ENCODE results near the gene MAPKAPK3.

- TF ChIP-seq CTCF (IDR thresholded peaks at IDR 0.05; ENCODE audit: poor library complexity, severe bottlenecking) (no peak), REST (IDR thresholded peaks at IDR 0.05; ENCODE audit: borderline replicate concordance) (no peak), POLR2AphosphoS5 (IDR thresholded peaks at IDR 0.05) (no peak), EZH2 (IDR thresholded peaks at IDR 0.05; ENCODE audit: borderline replicate concordance, insufficient read depth, low read length, poor library complexity, severe bottlenecking) (no peak), TAF1 (IDR thresholded peaks at IDR 0.05; ENCODE audit: low read depth) (no peak), EP300 (conservative IDR thresholded peaks at IDR 0.05; ENCODE audit: poor library complexity, severe bottlenecking) (no peak), RAD21 (conservative IDR thresholded peaks at IDR 0.05) (no peak), SMC3 (conservative IDR thresholded peaks at IDR 0.05; ENCODE audit: poor library complexity) (no peak)
Measured at GRCh38 chr3:50648313-50648712, 31.4 kb downstream of the MAPKAPK3 start.
